Measurements from ENCODE around the gene PLEKHJ1. TPM values are rescaled to one million over a fixed set of nuclear protein-coding genes. Genes with fewer than 3 reads are reported as not detected.

Gene PLEKHJ1
- total RNA-seq, 1 donor from 2014 or later: 107 TPM

GRCh38 chr19:2210987-2211740 is 25.0 kb downstream of the PLEKHJ1 start:
- Mint-ChIP-seq H3K27me3 (no peaks in the 10 kb centered on the region), H3K36me3 (peaks cover 4% of the 10 kb centered on the region), H3K4me3 (no peak overlapping the region), H3K9me3 (no peaks in the 10 kb centered on the region), H3K4me1 (ENCODE audit: unreplicated experiment) (no peaks in the 10 kb centered on the region), H3K27ac (no peak overlapping the region)
- TF ChIP-seq CTCF (conservative IDR thresholded peaks at IDR 0.05): no peak
- DNase-seq (ENCODE audit: extremely low spot score, unreplicated experiment): no peak

GRCh38 chr19:2210206-2210605 is 25.9 kb downstream of the PLEKHJ1 start:
- Mint-ChIP-seq H3K4me1 (ENCODE audit: unreplicated experiment) (no peaks in the 10 kb centered on the region), H3K27ac (no peak overlapping the region), H3K36me3 (peaks cover 7% of the 10 kb centered on the region), H3K27me3 (no peaks in the 10 kb centered on the region), H3K4me3 (no peak overlapping the region), H3K9me3 (no peaks in the 10 kb centered on the region)
- TF ChIP-seq CTCF (conservative IDR thresholded peaks at IDR 0.05): no peak
- DNase-seq (ENCODE audit: extremely low spot score, unreplicated experiment): no peak

DNA sequence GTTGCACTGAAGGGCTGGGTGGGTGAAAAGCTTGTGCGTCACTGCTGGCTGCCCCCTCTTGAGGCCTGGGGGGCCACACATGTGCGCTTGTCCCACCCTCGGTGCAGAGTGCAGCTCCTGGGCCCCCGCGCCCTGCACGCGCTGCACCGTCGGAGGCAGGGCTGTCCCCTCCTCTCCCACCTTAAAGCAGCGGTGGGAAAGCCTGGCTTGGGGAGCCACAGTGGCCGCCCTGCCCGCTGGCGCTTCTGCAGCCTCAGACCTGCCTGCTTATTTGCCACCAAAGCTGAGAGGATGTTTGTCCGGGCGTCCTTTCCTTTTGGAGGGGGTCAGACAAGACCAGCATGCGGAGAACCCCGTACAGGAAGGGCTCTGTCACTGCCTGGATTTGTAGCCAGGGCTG is 26.7 kb downstream of the PLEKHJ1 start:
- TF ChIP-seq CTCF (conservative IDR thresholded peaks at IDR 0.05): no peak
- Mint-ChIP-seq H3K27me3 (no peaks in the 10 kb centered on the region), H3K27ac (no peak overlapping the region), H3K9me3 (no peaks in the 10 kb centered on the region), H3K36me3 (peaks cover 8% of the 10 kb centered on the region), H3K4me3 (no peak overlapping the region), H3K4me1 (ENCODE audit: unreplicated experiment) (no peaks in the 10 kb centered on the region)
- no peak for DNase-seq (ENCODE audit: extremely low spot score, unreplicated experiment)

DNA sequence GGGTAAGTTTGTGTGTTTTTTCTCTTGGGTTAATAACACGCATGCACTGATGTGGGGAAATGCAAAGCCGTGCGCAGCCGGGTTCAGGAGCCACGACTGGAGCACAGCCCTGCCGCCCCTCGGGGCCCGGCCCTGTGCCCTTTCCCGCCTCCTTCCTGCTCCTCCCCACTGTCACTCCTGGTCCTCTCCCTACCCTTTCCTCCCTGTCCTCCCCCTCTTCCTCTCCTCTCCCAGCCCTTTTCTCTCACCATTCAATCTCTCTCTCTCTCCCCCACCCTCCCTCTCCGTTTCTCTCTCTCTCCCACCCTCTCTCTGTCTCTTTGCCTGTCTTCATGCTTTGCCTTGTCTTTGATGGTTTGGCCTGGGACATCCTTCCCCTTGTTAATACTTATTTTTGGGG is 27.2 kb downstream of the PLEKHJ1 start:
- Mint-ChIP-seq H3K27ac (no peak overlapping the region), H3K27me3 (no peaks in the 10 kb centered on the region), H3K4me1 (ENCODE audit: unreplicated experiment) (no peaks in the 10 kb centered on the region), H3K36me3 (peaks cover 12% of the 10 kb centered on the region), H3K4me3 (no peak overlapping the region), H3K9me3 (no peaks in the 10 kb centered on the region)
- TF ChIP-seq CTCF (conservative IDR thresholded peaks at IDR 0.05): no peak
- no peak for DNase-seq (ENCODE audit: extremely low spot score, unreplicated experiment)

- no peak for TF ChIP-seq CTCF (conservative IDR thresholded peaks at IDR 0.05)
- H3K4me1 Mint-ChIP-seq (ENCODE audit: unreplicated experiment): no peaks in the 10 kb centered on the region
- DNase-seq (ENCODE audit: extremely low spot score, unreplicated experiment): no peak
- H3K36me3 Mint-ChIP-seq: peaks cover 13% of the 10 kb centered on the region
- no peak overlapping the region for H3K4me3 Mint-ChIP-seq
- H3K27ac Mint-ChIP-seq: no peak overlapping the region
- no peaks in the 10 kb centered on the region for H3K27me3 Mint-ChIP-seq
- no peaks in the 10 kb centered on the region for H3K9me3 Mint-ChIP-seq
Measured at GRCh38 chr19:2207991-2208860, 27.9 kb downstream of the PLEKHJ1 start.

Data from type B pancreatic cell (in vitro differentiated cells).